DMS114 treated with DMSO at 0.1 percent for 48 hours (cell line): Measurements from ENCODE around the gene PVALEF.

Experiments used
- DNase-seq: peaks from one replicate; lab custom pipeline; 2025; ENCODE audit not compliant: unreplicated experiment; lab: John Stamatoyannopoulos, UW

The PVALEF gene

DNA sequence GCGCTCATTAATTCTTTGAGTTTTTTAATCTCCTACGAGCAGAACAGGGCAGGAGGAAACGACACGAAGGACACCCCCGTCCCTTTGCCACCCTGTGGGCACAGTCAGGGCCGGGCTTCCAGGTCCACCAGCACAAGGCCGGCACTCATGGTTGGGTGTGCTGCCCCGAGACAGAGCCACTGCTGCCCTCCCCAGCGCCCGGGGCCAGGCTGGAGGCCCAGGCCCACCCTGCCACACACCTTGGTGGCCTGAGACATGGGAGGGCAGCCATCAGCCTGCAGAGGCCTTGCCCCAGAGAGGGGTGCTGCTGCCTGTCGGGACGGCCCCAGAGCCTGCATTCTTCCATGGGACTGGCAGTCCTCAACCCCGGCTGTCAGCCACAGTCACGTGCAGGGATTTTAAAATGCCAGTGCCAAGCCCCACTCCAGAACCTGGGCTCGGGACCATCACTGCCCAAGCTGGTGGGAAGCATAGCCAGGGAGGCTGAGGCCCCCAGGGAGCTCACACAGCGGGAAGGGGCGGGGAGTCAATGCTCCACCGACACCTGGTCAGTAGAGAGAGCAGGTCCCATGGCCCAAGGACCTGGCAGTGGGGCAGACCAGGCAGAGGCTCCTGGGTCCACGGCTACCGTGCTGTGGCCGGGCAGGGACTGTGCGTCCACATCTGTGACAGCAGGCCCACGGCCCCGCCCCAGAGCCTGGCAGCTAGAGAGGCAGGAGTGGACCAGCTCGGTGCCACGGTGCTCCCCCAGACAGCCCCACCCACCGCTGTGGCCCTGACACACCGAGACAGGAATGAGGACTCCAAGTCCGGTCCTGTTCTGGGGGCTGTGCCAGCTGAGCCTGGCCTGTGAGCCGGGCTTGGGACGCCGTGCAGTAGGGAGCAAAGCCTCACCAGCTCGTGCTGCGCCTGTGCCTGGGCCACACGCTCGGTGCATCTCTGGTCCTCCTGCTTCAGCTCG is 29.9 kb downstream of the PVALEF start:
- DNase-seq: no peak

DNA sequence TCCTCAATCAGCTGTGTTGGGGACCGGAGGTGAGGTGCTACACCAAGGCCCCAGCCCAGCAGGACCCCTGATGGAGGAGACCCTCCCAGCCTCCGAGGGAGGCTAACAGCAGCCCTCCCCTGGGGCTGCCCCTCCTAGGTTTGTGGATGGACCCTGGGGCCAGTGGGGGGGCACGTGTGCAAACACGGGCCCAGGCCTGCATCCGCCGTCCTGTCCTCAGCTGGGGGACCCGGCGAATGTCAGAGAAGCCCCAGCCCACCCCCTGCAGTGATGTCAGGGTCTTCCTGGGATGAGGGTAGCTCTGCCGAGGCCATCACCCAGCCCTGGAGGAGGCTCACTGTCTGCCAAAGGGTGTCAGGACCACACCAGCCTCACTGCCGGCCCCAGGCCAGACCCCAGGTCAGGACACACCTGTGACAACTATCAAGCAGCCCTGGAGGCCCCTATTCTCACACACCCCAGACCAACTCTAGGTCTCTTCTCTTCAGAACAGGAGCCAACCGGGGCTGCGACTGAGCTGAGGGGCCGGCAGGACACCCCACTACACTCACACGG is 30.7 kb downstream of the PVALEF start:
- no peak for DNase-seq

DNA sequence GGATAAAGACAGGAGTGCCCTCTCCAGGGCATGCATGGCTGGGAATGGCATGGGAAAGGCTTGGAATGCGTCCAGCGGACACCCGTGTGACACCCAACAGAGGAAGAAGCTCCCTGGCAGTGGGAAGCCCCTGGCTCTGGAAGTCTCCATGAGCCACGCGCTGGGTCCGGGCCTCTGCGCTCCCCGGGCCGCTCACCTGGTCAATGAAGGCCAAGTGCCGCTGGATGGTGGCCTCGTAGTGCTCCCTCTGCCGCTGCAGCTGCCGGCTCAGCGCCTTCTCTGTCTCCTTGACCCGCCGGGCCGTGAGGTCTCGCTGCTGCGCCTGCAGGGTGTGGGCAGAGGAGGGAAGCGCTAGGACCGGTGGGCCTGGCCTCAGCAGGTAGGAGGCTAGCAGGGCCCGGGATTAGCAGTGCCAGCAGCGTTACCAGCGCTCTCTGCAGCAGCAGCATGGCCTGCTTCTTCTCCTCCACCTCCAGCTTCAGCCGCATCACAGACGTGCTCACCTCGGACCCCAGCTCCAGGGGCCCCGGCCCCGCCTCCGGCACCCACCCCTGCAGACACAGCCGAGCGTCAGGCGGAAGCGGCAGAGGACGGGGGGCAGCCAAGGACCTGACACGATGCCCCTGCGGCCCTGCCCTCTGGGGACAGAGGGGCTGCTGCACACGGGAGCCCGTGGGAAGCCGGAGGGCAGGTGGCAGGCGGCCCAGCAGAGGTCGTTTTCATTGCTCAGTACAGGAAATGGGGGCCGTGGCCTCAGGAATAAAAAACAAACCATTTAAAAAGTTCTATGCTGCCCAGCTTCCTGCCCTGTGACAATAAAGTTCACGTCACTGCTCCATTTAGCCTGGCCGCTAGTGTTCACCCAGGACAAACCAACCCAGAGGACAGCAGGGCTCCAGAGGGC is 31.4 kb downstream of the PVALEF start:
- no peak for DNase-seq

- no peak for DNase-seq
Observed at GRCh38 chr17:81197409-81197795, 32.1 kb downstream of the PVALEF start.

- DNase-seq: no peak
Observed at GRCh38 chr17:81197831-81198490, 32.7 kb downstream of the PVALEF start.

DNA sequence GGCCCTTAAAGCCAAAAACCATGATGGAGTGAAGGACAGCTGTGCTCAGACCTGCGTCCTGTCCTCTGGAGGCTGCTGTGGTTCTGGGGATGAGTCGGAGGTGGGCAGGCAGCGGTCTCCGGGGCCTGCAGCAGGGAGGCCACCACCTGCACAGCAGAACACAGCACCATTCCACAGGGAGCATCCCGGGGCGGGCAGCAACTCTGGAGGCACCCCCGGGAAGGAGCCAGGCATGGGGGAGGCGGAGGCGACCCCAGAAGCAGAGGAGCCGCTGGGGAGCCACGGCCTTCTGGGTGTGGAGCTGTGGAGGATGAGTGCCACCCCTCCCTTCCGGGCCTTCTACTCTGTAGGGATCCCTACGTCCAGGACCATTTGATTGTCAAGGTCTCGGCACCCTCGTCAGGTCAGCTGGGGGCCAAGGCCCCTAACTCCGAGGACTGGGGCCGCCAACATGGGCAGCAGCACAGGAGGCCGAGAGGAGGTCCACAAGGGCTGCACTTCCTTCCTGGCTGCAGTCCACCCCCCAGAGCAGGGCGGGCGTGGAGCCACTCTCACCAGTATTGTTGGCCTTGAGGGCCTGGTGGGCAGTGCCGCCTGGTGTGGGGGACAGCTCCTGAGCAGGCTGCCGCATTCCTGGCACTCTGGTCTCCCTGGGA is 33.6 kb downstream of the PVALEF start:
- DNase-seq: no peak

- DNase-seq: no peak
Observed at GRCh38 chr17:81199482-81199830, 34.1 kb downstream of the PVALEF start.

- DNase-seq: no peak
Observed at GRCh38 chr17:81200201-81200600, 34.9 kb downstream of the PVALEF start.

- DNase-seq: peak; percentile 47
Observed at GRCh38 chr17:81200695-81201580, 35.6 kb downstream of the PVALEF start.

- DNase-seq: no peak
Observed at GRCh38 chr17:81202318-81202717, 37.0 kb downstream of the PVALEF start.

DNA sequence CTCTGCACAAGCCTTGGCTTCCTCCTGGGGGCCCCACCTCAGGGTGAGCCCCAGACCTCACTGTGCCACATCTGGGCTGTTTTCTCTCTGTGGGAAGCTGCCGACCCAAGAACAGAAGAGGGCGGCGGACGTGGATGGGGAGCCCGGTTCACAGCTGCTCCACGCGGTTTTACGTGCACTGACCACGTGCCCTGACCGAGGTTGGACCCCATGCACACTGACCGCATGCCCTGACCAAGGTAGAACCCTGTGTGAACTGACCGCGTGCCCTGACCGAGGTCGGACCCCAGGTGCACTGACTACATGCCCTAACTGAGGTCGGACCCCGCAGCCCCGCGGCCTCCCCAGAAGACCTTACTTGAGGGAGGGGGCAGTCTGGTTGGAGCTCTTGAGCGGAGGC is 37.8 kb downstream of the PVALEF start:
- no peak for DNase-seq

DNA sequence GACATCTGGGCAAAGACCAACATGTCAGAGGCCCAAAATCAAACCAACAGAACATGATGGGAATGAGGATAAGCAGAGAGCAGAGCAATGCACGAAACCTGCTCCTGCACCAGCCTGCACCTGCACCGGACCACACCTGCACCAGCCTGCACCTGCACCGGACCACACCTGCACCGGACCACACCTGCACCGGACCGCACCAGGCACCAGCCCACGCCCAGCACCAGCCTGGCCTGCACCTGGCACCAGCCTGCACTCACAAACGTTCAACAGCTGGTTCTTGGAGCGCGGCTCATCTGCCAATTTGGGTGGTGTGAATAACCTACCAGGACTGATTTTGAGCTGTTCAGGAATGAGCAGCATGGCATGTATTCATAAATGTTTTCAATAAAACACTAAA is 39.3 kb downstream of the PVALEF start:
- no peak for DNase-seq

DNA sequence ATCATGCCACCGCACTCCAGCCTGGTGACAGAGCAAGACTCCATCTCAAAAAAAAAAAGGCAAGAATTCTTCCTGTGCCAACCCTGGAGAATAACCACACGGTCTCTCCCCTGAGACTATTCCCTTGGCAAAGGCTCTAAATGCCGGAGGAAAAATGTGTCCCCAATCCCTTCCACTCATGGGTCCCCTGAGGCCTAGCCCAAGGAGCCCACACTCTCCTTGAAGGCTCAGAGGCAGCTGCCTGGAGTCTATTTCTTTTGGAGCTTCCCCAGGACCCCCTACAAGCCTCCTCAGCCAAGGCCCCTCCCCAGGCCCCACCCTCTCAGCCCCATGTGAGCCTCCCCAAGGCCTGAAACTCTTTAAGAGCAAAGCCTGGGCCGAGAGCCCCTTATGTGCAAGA is 40.9 kb downstream of the PVALEF start:
- DNase-seq: no peak

- no peak for DNase-seq
Observed at GRCh38 chr17:81206657-81207056, 41.4 kb downstream of the PVALEF start.

GRCh38 chr17:81207610-81208581 is 42.6 kb downstream of the PVALEF start:
- no peak for DNase-seq

DNA sequence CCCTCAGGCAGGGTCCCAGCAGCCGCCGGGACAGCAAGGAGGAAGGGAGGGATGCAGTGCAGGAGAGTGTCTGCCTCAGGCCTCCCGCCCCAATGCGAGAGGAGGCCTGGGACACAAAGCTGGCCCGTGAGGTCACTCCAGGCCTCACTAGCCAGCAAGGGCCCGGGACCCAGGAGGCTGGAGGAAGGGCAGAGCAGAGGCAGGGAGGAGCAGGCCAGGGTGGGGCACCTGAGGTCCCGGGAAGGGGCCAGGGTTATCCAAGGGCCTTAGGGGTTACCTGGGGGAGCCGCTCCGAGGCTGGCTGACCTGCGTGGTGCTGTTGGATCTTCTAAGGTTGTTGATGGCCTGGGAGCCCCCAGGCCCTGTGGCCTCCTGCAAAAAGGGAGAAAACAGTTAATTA is 43.3 kb downstream of the PVALEF start:
- no peak for DNase-seq

DNA sequence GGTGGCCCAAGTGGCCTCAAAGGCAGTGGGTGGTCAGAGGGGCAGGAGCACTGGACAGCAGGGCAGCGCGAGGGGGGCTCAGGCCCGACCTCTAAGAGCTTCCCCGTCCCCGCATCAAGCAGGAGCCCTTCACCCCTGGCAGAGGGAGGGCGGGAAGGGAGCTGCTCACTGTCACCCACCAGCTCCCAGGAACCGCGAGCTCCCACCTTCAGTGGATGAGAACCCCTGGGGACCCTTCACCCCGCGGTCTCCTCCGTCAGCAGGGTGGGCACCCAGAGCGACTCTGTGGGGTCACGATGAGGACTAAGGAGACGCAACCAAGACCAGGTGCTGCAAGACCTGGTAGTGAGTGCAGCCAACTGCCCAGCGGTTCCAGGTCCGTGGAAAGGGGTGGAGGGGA is 43.8 kb downstream of the PVALEF start:
- no peak for DNase-seq

GRCh38 chr17:81210466-81210865 is 45.2 kb downstream of the PVALEF start:
- DNase-seq: no peak
